Measurements from ENCODE around the gene ATP2B3. TPM values are rescaled to one million over a fixed set of nuclear protein-coding genes. Genes with fewer than 3 reads are reported as not detected.
A peak's percentile ranks its signal among the peaks of the same experiment; 100 is the strongest.
"Not testable (repeated sequence)": the region's sequence is repeated elsewhere in the genome, so short reads cannot be mapped to it uniquely, and the experiment has no call there.

ATP2B3 gene
- total RNA-seq, 1 donor from 2014 or later: 0.10 TPM

DNA sequence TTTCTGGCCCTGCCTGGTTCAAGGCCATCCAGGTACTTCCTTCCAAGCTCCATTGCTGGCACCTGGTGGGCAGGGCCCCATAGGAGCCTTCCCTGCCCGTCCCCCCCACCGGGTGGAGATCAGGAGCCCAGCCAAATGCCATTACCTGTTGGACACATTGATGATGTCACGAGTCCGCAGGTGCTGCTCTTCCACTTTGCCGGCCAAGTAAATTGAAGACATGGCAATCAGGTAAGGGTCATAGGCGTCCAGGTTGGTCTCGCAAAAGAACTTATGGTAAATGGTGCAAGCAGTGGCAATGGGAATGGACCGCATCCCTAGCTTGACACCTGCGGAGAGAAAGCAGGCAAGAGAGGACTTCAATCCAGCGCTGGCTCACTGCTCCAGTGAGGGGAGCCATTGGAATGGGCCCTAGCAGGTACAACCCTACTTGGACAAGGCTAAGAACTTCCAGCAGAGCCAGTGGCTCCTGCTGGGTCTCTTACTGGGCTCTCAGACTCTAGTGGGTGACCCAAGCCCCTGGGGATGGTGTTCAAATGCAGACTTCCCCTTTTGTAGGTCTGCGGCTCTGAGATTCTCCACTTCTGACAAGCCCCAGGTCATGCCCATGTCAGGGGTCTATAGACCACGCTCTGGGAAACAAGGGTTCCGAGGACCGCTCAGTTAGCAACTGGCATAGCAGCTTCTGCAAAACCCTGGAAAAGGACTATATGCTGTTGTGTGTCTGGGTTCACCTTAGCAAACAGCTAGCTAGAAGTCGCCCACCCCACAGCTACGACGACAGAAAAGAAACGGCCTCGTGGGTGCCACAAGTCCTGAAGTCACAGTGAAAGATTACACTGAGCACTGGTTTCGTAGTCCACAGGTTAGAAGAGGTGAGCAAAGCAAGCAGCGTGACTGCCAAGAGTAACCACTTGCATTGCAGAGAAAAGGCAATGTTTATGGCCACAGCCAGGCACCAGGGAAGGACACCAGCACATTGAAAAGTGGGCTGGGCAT lies 78.7 kb downstream of the ATP2B3 start:
- no peak for DNase-seq

GRCh38 chrX:153596981-153597750 lies 79.7 kb downstream of the ATP2B3 start:
- DNase-seq: no peak

DNA sequence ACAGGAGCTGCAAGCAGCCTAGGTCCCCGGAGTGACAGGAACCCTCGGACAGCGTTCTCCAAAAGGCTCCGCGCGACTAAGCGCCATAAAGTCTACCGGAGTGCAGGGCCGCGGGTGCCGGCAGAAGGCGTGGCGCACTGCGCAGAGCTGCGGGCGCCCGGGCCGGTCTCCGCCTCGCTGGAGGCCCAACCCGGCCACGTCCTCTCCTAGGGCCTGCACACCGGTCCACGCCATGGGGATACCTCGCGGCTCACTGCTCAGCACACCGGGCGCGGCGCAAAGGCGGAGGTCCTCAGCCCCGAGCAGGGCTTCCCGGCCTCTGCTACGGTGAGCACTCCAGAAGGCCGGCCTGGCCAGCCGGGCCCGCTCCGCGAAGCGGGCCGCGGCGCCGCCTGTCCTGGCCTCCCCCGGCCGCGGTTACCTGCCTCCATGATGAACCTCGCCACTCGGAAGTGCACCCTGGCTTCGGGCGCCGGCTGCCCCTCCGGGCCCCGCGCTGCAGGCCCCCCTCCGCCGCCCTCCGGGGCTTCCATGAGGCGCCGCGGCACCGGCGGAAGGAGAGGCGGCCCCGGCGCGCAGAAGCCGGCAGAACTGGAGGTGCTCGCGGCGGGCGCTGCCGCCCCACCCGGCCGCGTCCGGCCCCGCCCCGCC lies 81.2 kb downstream of the ATP2B3 start, which contains the start of gene CCNQ:
CCNQ (minus strand) TSS at position 599 of the 651 bp plus-strand sequence; CDS start at position 533, 66 bp downstream.
- no peak for DNase-seq

- peak; percentile 49 for DNase-seq
These were observed 82.0 kb downstream of the ATP2B3 start for GRCh38 chrX:153599192-153600031.

DNA sequence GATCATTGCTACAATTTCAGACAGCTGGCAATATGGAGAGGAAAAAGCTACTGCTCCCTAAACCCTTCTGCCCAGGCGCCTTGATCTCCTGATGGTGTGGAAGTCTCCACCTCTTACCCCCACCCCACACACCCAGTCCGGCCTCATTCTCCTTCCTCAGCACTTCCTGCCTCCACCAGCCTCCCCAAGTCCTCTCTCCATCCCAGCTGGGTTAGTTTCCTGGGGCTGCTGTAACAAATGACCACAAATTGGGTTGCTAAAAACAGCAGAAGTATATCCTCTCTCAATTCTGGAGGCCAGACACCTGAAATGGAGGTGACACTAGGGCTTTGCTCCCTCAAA lies 82.6 kb downstream of the ATP2B3 start:
- DNase-seq: no peak

DNA sequence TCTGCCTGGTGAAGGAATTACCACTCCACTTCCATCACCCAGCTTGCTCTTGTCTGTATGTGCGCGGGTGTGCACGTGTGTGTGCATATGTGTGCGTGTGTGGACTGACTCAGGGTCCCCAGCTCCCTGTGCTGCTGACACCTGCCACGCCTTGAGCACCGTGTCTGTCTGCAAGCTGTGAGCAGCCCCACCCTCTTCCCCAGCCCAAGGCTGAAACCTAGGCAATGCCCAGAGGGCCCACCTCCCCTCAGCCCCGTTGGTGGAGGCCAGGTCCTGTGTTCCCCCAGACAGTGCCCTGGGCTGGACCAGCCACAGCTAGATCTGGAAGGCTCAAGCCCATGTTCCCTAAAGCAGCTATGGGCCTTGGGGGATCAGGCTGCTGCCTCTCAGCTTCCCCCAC lies 83.5 kb downstream of the ATP2B3 start:
- DNase-seq: no peak

- DNase-seq: no peak
These were observed 84.2 kb downstream of the ATP2B3 start for GRCh38 chrX:153601511-153602110.

GRCh38 chrX:153602601-153603000 lies 85.2 kb downstream of the ATP2B3 start:
- DNase-seq: no peak

DNA sequence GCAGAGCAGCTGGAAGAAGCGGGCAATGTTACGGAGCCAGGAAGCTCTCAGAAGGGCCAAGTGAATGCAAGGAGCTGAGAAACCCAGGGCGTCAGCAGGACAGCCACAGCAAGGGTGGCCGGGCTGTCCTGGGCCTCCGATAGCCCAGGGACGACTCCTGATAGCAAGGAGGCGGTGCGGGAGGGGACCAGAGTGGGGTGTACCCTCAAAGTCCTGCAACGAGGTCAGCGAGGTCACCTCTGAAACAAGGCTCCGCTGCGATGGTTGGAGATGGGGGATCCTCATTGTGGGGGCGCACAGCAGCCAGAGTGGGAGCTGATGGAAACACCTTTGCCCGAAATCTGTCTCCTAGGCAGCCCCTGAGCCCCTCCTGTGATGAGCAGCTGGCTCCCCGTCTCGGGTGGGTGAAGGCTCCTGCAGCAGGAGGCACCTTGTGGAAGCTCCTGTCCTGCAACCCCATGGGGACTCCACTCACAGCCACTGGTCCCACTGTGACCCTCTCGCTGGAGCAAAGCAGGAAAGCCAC lies 85.8 kb downstream of the ATP2B3 start:
- DNase-seq: no peak

DNA sequence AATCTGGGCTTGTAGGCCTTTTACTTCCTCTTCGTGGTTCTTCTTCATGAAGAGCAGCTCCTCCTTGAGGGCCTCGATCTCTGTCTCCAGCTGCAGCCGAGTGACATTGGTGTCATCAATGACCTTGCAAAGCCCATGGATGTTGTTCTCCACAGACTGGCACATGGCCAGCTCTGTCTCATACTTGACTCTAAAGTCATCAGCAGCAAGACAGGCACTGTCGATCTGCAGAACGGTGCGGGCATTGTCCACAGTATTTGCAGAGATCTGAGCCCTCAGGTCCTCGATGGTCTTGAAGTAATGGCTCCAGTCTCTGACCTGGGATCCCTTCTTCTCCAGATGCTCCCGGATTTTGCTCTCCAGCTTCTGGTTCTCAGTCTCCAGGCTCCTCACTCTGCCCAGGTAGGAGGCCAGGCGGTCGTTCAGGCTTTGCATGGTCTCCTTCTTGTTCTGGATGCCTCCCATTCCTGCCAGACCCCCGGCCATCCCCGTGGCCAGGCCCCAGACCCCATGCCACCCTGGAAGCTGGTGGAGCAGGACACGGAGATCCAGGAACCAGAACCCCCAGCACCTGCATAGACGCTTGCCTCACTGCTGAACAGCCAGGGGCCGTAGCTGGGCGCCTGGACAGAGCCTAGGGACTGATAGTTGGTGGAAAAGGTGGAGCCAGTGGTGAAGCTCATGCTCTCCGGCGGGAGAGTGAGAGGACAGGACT lies 87.4 kb downstream of the ATP2B3 start:
- DNase-seq: not testable (repeated sequence)

GRCh38 chrX:153606503-153606902 lies 89.1 kb downstream of the ATP2B3 start:
- no peak for DNase-seq

DNA sequence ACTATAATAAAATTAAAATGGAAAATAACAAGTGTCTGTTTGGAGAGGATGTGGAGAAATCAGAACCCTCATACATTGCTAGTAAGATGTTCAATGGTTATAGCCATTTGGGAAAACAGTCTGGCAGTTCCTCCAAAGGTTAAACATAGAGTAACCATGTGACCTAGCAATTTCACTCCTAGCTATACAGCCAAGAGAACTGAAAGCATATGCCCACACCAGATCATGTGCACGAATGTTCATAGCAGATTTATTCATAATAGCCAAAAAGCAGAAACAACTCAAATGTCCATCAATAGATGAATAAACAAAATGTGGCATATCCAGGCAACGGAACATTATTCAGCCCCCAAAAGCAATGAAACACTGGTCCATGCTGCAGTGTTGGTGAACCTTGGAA lies 90.9 kb downstream of the ATP2B3 start:
- DNase-seq: no peak

- no peak for DNase-seq
These were observed 91.4 kb downstream of the ATP2B3 start for GRCh38 chrX:153608806-153609205.

- peak; percentile 60 for DNase-seq
These were observed 92.7 kb downstream of the ATP2B3 start for GRCh38 chrX:153609917-153610835.

DNA sequence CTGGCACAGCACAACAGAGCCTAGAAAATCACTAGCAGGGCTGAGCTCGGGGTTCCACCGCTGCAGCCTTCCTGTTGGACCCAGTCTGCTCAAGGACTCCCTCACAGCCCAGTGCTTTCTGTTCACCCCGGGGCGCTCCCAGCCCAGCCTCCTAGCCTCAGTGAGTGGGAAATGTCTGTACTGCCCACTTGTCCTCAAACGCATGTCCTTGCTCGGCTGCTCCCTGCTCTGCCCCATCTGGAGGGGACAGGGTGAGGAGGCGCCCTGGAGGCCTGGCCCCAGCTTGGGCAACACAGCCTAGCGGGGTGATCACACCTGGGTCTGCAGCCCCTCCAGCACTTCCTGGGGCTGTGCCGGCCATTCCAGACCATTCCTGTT lies 93.4 kb downstream of the ATP2B3 start:
- no peak for DNase-seq

- DNase-seq: no peak
These were observed 94.1 kb downstream of the ATP2B3 start for GRCh38 chrX:153611298-153612095.

DNA sequence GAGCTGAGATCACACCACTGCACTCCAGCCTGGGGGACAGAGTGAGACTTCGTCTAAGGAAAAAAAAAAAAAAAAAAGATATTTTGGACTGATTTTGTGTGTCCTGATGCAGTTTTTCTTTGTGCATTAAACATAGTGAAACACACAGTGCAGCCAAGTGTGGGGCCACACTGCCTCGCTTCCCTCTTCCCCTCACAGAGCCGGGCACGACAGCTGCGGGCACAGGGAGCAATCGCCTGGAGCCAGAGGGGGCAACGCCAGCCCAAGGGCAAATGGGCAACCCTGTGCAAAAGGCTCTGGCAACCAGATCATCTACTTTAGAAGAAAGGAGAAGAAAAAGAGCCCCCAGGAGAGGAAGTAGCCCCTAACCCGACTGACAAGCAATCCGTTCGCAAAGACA lies 95.0 kb downstream of the ATP2B3 start:
- no peak for DNase-seq

- DNase-seq: no peak
These were observed 97.4 kb downstream of the ATP2B3 start for GRCh38 chrX:153614818-153615217.

Measured in skin of body (tissue), 2 donors.